ENCODE data around the gene OPRD1. TPM values are rescaled to one million over a fixed set of nuclear protein-coding genes. Genes with fewer than 3 reads are reported as not detected.
"Not testable (repeated sequence)": the region's sequence is repeated elsewhere in the genome, so short reads cannot be mapped to it uniquely, and the experiment has no call there.

OPRD1 gene
- not detected for total RNA-seq

GRCh38 chr1:28811766-28812668 lies at the start of gene OPRD1:
Gene OPRD1 (plus strand): TSS chr1:28812170. CDS start chr1:28812384, 214 bp downstream.
- TF ChIP-seq POLR2A (IDR thresholded peaks at IDR 0.05): no peak
- TF ChIP-seq, protein P1, sequence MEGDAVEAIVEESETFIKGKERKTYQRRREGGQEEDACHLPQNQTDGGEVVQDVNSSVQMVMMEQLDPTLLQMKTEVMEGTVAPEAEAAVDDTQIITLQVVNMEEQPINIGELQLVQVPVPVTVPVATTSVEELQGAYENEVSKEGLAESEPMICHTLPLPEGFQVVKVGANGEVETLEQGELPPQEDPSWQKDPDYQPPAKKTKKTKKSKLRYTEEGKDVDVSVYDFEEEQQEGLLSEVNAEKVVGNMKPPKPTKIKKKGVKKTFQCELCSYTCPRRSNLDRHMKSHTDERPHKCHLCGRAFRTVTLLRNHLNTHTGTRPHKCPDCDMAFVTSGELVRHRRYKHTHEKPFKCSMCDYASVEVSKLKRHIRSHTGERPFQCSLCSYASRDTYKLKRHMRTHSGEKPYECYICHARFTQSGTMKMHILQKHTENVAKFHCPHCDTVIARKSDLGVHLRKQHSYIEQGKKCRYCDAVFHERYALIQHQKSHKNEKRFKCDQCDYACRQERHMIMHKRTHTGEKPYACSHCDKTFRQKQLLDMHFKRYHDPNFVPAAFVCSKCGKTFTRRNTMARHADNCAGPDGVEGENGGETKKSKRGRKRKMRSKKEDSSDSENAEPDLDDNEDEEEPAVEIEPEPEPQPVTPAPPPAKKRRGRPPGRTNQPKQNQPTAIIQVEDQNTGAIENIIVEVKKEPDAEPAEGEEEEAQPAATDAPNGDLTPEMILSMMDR (IDR thresholded peaks at IDR 0.05): no peak
- Histone ChIP-seq H3K27ac (no peak within 1 kb of the TSS), H3K9me3 (no peaks in the 10 kb centered on the region), H3K4me1 (peaks cover 0 to 10% (median 8%) of the 10 kb centered on the region in 3 donors), H3K4me3 (no peak within 1 kb of the TSS), H3K27me3 (peaks cover 5 to 87% (median 8%) of the 10 kb centered on the region in 4 donors), H3K36me3 (no peaks in the 10 kb centered on the region)
- WGBS, 2 donors: 25 to 36% methylated on average over 2 to 3 of the region's 108 CpGs
- DNase-seq: no peak
- intact Hi-C loops (cut with DNase I): no loop called here

DNA sequence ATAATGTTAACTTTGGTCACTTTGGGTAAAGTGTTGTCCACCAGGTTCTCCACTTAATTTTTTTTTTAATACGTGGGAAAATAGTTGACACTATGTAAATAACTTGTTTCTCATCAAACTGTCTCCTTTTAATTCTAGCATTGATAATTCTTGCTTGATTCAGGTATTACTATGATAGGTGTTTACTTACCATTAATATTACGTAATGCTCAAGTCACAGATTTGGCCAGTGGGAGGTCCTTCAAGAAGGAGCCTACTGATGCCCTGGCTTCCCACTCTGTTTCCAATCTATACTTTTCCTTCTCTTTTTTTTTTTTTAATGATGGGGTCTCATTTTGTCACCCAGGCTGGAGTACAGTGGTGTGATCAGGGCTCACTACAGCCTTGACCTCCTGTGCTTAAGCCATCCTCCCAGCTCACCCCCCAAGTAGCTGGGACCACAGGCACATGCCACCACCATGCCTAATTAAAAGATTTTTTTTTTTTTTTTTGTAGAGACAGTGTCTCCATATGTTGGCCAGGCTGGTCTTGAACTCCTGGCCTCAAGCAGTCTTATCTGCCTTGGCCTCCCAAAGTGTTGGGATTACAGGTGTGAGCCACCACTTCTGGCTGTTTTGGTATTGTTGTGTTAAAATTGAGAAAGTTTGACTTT lies 45.3 kb upstream of the OPRD1 start:
- H3K4me1 ChIP-seq: peaks cover 5 to 40% (median 15%) of the 10 kb centered on the region in 3 donors
- WGBS, 2 donors: 84 to 86% methylated on average over 2 of the region's 2 CpGs
- H3K27ac ChIP-seq: no peak overlapping the region
- intact Hi-C loops (cut with DNase I): no loop called here
- TF ChIP-seq, protein P1 (IDR thresholded peaks at IDR 0.05): no peak
- no peak for TF ChIP-seq POLR2A (IDR thresholded peaks at IDR 0.05)
- no peak for DNase-seq
- no peaks in the 10 kb centered on the region for H3K9me3 ChIP-seq
- no peaks in the 10 kb centered on the region for H3K27me3 ChIP-seq
- H3K36me3 ChIP-seq: peaks cover 0 to 92% (median 8%) of the 10 kb centered on the region in 3 donors
- no peak overlapping the region for H3K4me3 ChIP-seq

GRCh38 chr1:28770601-28771165 lies 41.3 kb upstream of the OPRD1 start:
- H3K9me3 ChIP-seq: no peaks in the 10 kb centered on the region
- DNase-seq: no peak
- no peaks in the 10 kb centered on the region for H3K27me3 ChIP-seq
- WGBS, 2 donors: 93 to 95% methylated on average over 3 of the region's 3 CpGs
- intact Hi-C loops (cut with DNase I): no loop called here
- TF ChIP-seq POLR2A (IDR thresholded peaks at IDR 0.05): no peak
- TF ChIP-seq, protein P1 (IDR thresholded peaks at IDR 0.05): no peak
- H3K4me3 ChIP-seq: no peak overlapping the region
- no peak overlapping the region for H3K27ac ChIP-seq
- H3K4me1 ChIP-seq: peaks cover 0 to 23% (median 0%) of the 10 kb centered on the region in 3 donors
- H3K36me3 ChIP-seq: peaks cover 0 to 74% (median 8%) of the 10 kb centered on the region in 3 donors

DNA sequence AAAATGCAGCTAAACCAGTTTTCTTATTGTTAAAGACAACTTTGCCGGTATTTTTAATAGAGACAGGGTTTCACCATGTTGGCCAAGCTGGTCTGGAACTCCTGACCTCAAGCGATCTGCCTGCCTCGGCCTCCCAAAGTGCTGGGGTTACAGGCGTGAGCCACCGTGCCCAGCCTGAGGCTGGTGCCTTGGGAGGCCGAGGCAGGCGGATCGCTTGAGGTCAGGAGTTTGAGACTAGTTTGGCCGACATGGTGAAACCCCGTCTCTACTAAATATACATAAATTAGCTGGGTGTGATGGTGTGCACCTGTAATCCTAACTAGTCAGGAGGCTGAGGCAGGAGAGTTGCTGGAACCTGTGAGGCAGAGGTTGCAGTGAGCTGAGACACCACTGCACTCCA lies 40.0 kb upstream of the OPRD1 start:
- intact Hi-C loops (cut with DNase I); H3K4me3 ChIP-seq; H3K9me3 ChIP-seq; H3K27ac ChIP-seq; DNase-seq; H3K27me3 ChIP-seq: not testable (repeated sequence)
- WGBS, 2 donors: 82 to 88% methylated on average over 2 to 10 of the region's 10 CpGs
- Histone ChIP-seq H3K36me3 (peaks cover 0 to 64% (median 8%) of the 10 kb centered on the region in 3 donors), H3K4me1 (peaks cover 0 to 27% (median 0%) of the 10 kb centered on the region in 3 donors)

DNA sequence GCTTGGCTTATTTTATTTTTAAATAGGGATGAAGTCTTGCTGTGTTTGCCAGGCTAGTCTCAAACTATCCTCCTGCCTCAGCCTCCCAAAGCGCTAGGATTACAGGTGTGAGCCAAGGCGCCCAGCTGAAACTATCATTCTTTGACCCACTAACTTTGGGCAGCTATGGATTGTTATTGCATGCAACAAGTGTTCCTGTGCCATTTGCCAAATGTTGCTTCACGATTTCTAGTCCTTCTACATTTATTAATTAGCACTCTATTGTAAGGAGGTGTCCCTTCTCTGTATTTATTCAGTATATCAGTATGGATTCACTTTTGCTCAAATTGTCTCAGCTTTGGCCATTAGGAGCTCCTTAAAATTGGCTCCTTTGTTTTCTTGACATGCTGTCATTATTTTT lies 38.9 kb upstream of the OPRD1 start:
- TF ChIP-seq, protein P1 (IDR thresholded peaks at IDR 0.05): no peak
- no peak for TF ChIP-seq POLR2A (IDR thresholded peaks at IDR 0.05)
- Histone ChIP-seq H3K27ac (no peak overlapping the region), H3K4me1 (peaks cover 0 to 23% (median 0%) of the 10 kb centered on the region in 3 donors), H3K36me3 (peaks cover 0 to 52% (median 8%) of the 10 kb centered on the region in 3 donors), H3K27me3 (no peaks in the 10 kb centered on the region), H3K9me3 (no peaks in the 10 kb centered on the region), H3K4me3 (no peak overlapping the region)
- no peak for DNase-seq
- 80 to 82% methylated on average over 3 of the region's 3 CpGs for WGBS, 2 donors
- intact Hi-C loops (cut with DNase I): no loop called here

Measured in esophagus squamous epithelium (tissue), 5 donors.